Naive thymus-derived CD4-positive, alpha-beta T cell (primary cell): ENCODE results near the gene CPT1B. TPM values are rescaled to one million over a fixed set of nuclear protein-coding genes. Genes with fewer than 3 reads are reported as not detected.
"Not testable (repeated sequence)": the region's sequence is repeated elsewhere in the genome, so short reads cannot be mapped to it uniquely, and the experiment has no call there.

Experiments used
- ATAC-seq: fragments of 150-1000 bp; cut with Tn5 transposase; 2 replicates; pipeline ENCODE4 v1.10.0; 2021; ENCODE audit warnings: mild to moderate bottlenecking, moderate library complexity
- CTCF ChIA-PET: fragments of 350-600 bp; sonication (Branson Sonifier 250); formaldehyde crosslinking; loops from one replicate; lab custom pipeline; 2021; ENCODE audit warnings: antibody characterized with exemption; lab: Charles Lee
- POLR2A ChIA-PET: fragments of 350-600 bp; sonication (Branson Sonifier 250); formaldehyde crosslinking; loops from one replicate; lab custom pipeline; 2021; ENCODE audit warnings: antibody characterized with exemption, inconsistent platforms; lab: Charles Lee
- DNase-seq, 9 donors: peaks; one replicate each; pipeline versions ENCODE4 v3.0.0 to v3.0.0-alpha.2; 2020 to 2022; ENCODE audit warnings: mixed read lengths in 1 of 9
- H3K27ac ChIP-seq: one replicate; pipeline ENCODE4 v1.7.0; 2013; ENCODE audit warnings: mild to moderate bottlenecking, low read depth, low read length, moderate library complexity
- H3K27me3 ChIP-seq, 2 donors: one replicate each; pipeline ENCODE4 v1.7.0; 2013; ENCODE audit warnings: low read length in 2 of 2, mild to moderate bottlenecking in 2 of 2, moderate library complexity in 2 of 2; ENCODE audit not compliant: control insufficient read depth in 2 of 2, insufficient read depth in 2 of 2
- H3K36me3 ChIP-seq, 3 experiments: 1 replicate in 2 of 3; 2 replicates in 1 of 3; pipeline ENCODE4 v1.7.0; 2013; ENCODE audit warnings: low read length in 3 of 3, mild to moderate bottlenecking in 3 of 3, moderate library complexity in 1 of 3; ENCODE audit not compliant: insufficient read depth in 3 of 3, control insufficient read depth in 2 of 3
- H3K4me1 ChIP-seq, 2 donors: one replicate each; pipeline ENCODE4 v1.7.0; 2013; ENCODE audit warnings: low read length in 2 of 2, mild to moderate bottlenecking in 2 of 2, moderate library complexity in 1 of 2; ENCODE audit not compliant: control insufficient read depth in 2 of 2, insufficient read depth in 2 of 2
- H3K4me3 ChIP-seq: 2 replicates; pipeline ENCODE4 v1.7.0; 2013; ENCODE audit warnings: mild to moderate bottlenecking, low read length
- H3K9me3 ChIP-seq, 3 experiments: 1 replicate in 2 of 3; 2 replicates in 1 of 3; pipeline ENCODE4 v1.7.0; 2013; ENCODE audit warnings: low read length in 3 of 3; ENCODE audit not compliant: control insufficient read depth in 2 of 3
- H3K27ac Mint-ChIP-seq, 9 donors: one replicate each; pipeline ENCODE4 v1.8.0; 2020 to 2022; ENCODE audit warnings: mixed read lengths in 9 of 9, mild to moderate bottlenecking in 8 of 9, moderate library complexity in 5 of 9, inconsistent platforms in 2 of 9
- H3K27me3 Mint-ChIP-seq, 5 donors: one replicate each; pipeline ENCODE4 v1.8.0; 2021 to 2022; ENCODE audit warnings: mixed read lengths in 5 of 5, mild to moderate bottlenecking in 1 of 5
- H3K36me3 Mint-ChIP-seq, 5 donors: one replicate each; pipeline ENCODE4 v1.8.0; 2020 to 2022; ENCODE audit warnings: mixed read lengths in 5 of 5, mild to moderate bottlenecking in 3 of 5, inconsistent platforms in 1 of 5
- H3K4me1 Mint-ChIP-seq, 7 donors: one replicate each; pipeline ENCODE4 v1.8.0; 2020 to 2022; ENCODE audit warnings: mixed read lengths in 7 of 7, mild to moderate bottlenecking in 3 of 7, inconsistent platforms in 1 of 7
- H3K4me3 Mint-ChIP-seq, 10 donors: one replicate each; pipeline ENCODE4 v1.8.0; 2020 to 2022; ENCODE audit warnings: mild to moderate bottlenecking in 10 of 10, mixed read lengths in 10 of 10, moderate library complexity in 6 of 10, inconsistent platforms in 2 of 10
- H3K9me3 Mint-ChIP-seq, 11 donors: one replicate each; pipeline ENCODE4 v1.8.0; 2020 to 2022; ENCODE audit warnings: mixed read lengths in 11 of 11, mild to moderate bottlenecking in 4 of 11, inconsistent platforms in 1 of 11, moderate library complexity in 1 of 11
- intact Hi-C, 2 donors: fragments of 100-400 bp; cut with micrococcal nuclease; formaldehyde crosslinking; loops; one replicate each; pipeline ENCODE4 v1.15.1; 2023
- polyA plus RNA-seq, 2 donors: library from polyadenylated mRNA; unstranded; fragments of 300-500 nt; fragmentation: Illumina TruSeq; gene quantifications; one replicate each; pipeline ENCODE4 v1.2.3, GENCODE V29; 2021
- total RNA-seq, 6 experiments: library from RNA in 5 of 6; stranded (reverse) in 5 of 6; gene quantifications; 1 replicate in 5 of 6; 2 replicates in 1 of 6; pipeline ENCODE4 v1.2.3 and lab custom pipeline; 2021 to 2026

The CPT1B gene
- total and polyA plus RNA-seq, 7 experiments from 2014 or later: 0.32 to 108 (median 64.8) TPM

DNA sequence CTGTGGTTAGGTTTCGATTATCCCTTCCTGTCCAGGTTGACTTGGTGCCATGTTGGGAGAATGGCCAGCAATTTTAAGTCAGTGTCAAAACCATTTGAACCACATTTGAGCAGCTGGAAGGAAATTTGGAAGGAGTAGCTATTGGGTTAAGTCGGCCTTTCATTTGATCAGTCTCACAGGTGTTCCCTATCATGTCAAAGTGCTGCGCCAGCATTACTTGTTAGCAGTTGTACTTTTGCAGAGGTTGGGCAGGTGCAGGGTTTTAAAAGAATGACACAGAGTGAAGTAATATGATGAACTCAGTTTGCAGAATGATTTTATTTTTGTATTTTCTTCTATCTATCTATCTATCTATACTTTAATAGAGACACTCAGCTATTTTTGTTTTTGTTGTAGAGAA, 42.0 kb downstream of the CPT1B start:
- H3K4me1 ChIP-seq: peaks cover 14 to 24% of the 10 kb centered on the region in 2 donors
- ChIA-PET POLR2A (interaction anchor here (0.7 to 1.6 kb wide), 4 partner anchors 11 to 45 kb away, joined by 3 to 5 read pairs (median 3); partner anchors contain the start of gene SCO2), CTCF (interaction anchor here (3.7 kb wide), 1 partner anchor 10 kb away, joined by 20 read pairs; the partner anchor contains the start of gene SCO2)
- DNase-seq: no peak
- peaks cover 24 to 68% (median 39%) of the 10 kb centered on the region in 7 donors for H3K4me1 Mint-ChIP-seq
- H3K9me3 ChIP-seq: no peaks in the 10 kb centered on the region
- peak overlapping the region in 6 of 9 donors; percentile 32 to 100 (median 81) for H3K27ac Mint-ChIP-seq
- no peak overlapping the region for H3K4me3 Mint-ChIP-seq
- H3K9me3 Mint-ChIP-seq: peaks cover 0 to 2% (median 0%) of the 10 kb centered on the region in 11 donors
- H3K36me3 Mint-ChIP-seq: peaks cover 0 to 12% (median 0%) of the 10 kb centered on the region in 5 donors
- H3K27me3 ChIP-seq: no peaks in the 10 kb centered on the region
- no peak overlapping the region for H3K4me3 ChIP-seq
- H3K27ac ChIP-seq: no peak overlapping the region
- intact Hi-C loops: loop anchor here in 1 of 2 donors (10.0 kb wide), 1 partner anchor 571 kb away; the partner anchor contains the start of gene PIM3
- ATAC-seq: no peak
- H3K36me3 ChIP-seq: no peaks in the 10 kb centered on the region
- peaks cover 0 to 5% (median 0%) of the 10 kb centered on the region in 5 donors for H3K27me3 Mint-ChIP-seq

DNA sequence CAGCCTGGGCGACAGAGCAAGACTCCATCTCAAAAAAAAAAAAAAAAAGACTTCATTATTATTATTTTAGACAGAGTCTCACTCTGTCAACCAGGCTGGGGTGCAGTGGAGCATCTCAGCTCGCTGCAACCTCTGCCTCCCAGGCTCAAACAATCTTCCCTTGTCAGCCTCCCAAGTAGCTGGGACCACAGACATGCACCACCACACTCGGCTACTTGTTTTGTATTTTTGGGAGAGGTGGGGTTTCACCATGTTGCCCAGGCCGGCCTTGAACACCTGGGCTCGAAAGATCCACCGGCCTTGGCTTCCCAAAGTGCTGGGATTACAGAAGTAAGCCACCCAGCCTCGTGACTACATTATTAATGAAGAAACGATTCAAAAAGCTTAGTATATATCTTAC, 43.1 kb downstream of the CPT1B start:
- Mint-ChIP-seq H3K4me1 (peaks cover 16 to 58% (median 33%) of the 10 kb centered on the region in 7 donors), H3K9me3 (no peaks in the 10 kb centered on the region), H3K27ac (peak overlapping the region in 3 of 9 donors; percentile 9 to 100 (median 74)), H3K27me3 (peaks cover 0 to 5% (median 0%) of the 10 kb centered on the region in 5 donors), H3K36me3 (peaks cover 0 to 10% (median 0%) of the 10 kb centered on the region in 5 donors), H3K4me3 (no peak overlapping the region)
- Histone ChIP-seq H3K27me3 (no peaks in the 10 kb centered on the region), H3K27ac (no peak overlapping the region), H3K9me3 (no peaks in the 10 kb centered on the region), H3K36me3 (no peaks in the 10 kb centered on the region), H3K4me3 (no peak overlapping the region), H3K4me1 (peaks cover 19 to 20% of the 10 kb centered on the region in 2 donors)
- POLR2A ChIA-PET: interaction anchor here (0.9 to 1.9 kb wide), 2 partner anchors 9 to 86 kb away, joined by 3 to 8 read pairs; partner anchors contain the start of gene SCO2
- ATAC-seq (no peak), DNase-seq (no peak)
- intact Hi-C loops: loop anchor here in 1 of 2 donors (10.0 kb wide), 1 partner anchor 570 kb away; the partner anchor contains the start of gene PIM3
- CTCF ChIA-PET: interaction anchor here (1.4 to 3.7 kb wide), 2 partner anchors 9 to 13 kb away, joined by 3 to 20 read pairs; partner anchors contain the start of gene SCO2

DNA sequence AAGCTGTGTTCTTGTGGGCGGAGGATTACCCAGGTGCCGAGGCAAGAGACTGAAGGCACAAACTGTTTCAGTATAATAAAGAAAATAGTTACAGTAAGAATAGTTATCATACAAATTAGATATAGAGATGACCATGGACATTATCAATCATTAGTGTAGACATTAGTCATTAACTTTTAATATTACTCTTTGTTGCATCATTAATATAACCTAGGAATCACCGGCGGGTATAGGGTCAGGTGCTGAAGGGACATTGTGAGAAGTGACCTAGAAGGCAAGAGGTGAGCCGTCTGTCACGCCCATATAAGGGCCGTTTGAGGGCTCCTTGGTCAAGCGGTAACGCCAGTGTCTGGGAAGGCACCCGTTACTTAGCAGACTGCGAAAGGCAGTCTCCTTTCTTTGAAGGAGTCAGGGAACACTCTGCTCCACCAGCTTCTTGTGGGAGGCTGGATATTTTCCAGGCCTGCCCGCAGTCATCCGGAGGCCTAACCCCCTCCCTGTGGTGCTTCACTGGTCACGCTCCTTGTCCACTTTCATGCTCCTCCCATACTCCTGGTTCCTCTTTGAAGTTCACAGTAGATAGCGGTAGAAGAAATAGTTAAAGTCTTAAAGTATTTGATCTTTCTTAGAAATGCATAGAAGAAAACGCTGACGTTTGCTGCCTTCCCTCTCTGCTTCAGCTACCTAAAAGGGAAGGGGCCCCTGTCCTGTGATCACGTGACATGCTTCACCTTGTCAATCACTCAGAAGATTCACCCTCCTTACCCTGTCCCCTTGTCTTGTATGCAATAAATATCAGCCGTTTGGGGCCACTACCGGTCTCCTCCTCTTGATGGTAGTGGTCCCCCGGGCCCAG, 44.1 kb downstream of the CPT1B start:
- not testable (repeated sequence) for H3K36me3 ChIP-seq, H3K9me3 ChIP-seq, H3K27ac ChIP-seq, H3K36me3 Mint-ChIP-seq, H3K27me3 ChIP-seq, H3K9me3 Mint-ChIP-seq, ATAC-seq, DNase-seq, H3K4me3 ChIP-seq, H3K27me3 Mint-ChIP-seq
- intact Hi-C loops: loop anchor here in 1 of 2 donors (10.0 kb wide), 1 partner anchor 569 kb away; the partner anchor contains the start of gene PIM3
- CTCF ChIA-PET: interaction anchor here (1.4 to 3.7 kb wide), 2 partner anchors 8 to 14 kb away, joined by 3 to 20 read pairs; partner anchors contain the start of gene SCO2
- peaks cover 11 to 12% of the 10 kb centered on the region in 2 donors for H3K4me1 ChIP-seq
- Mint-ChIP-seq H3K27ac (peak overlapping the region in 7 of 9 donors; percentile 2 to 100 (median 85)), H3K4me1 (peaks cover 7 to 49% (median 28%) of the 10 kb centered on the region in 7 donors), H3K4me3 (peak overlapping the region in 3 of 10 donors; percentile 24 to 96 (median 25))
- POLR2A ChIA-PET: interaction anchor here (1.9 kb wide), 1 partner anchor 8 kb away, joined by 8 read pairs; the partner anchor contains the start of gene SCO2

DNA sequence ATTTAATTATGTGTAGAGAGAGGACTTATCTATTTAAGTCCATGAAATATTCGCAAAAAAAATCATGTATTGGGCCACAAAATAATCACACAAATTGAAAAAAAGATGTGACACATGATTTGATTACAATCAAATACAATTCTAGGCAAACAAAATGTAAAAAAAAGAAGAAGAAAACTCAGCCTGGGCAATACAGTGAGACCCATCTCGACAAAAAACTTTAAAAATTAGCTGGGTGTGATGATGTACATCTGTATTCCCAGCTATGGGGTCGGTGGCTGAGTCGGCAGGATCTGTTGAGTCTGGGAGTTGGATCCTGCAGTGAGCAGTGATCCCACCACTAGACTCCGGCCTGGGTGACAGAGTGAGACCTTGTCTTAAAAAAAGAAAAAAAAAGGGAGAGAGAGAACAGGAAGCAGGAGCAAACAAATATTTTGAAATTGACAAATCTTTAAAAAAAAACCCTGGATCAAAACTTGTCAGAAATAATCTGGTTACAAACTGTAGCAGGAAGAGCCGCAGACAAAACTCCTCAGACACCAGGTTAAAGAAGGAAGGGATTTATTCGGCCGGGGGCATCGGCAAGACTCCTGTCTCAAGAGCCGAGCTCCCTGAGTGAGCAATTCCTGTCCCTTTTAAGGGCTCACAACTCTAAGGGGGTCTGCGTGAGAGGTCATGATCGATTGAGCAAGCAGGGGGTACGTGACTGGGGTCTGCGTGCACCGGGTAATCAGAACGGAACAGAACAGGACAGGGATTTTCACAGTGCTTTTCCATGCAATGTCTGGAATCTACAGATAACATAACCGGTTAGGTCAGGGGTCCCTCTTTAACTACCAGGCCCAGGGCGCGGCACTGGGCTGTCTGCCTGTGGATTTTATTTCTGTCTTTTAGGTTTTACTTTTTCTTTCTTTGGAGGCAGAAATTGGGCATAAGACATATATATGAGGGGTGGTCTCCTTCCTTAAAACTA, 45.1 kb downstream of the CPT1B start:
- Histone ChIP-seq H3K4me3 (no peak overlapping the region), H3K4me1 (peaks cover 4 to 7% of the 10 kb centered on the region in 2 donors), H3K9me3 (no peaks in the 10 kb centered on the region), H3K36me3 (no peaks in the 10 kb centered on the region), H3K27ac (no peak overlapping the region), H3K27me3 (no peaks in the 10 kb centered on the region)
- peaks cover 5 to 54% (median 22%) of the 10 kb centered on the region in 7 donors for H3K4me1 Mint-ChIP-seq
- H3K27me3 Mint-ChIP-seq: peaks cover 0 to 5% (median 0%) of the 10 kb centered on the region in 5 donors
- peak overlapping the region in 6 of 9 donors; percentile 51 to 100 (median 86) for H3K27ac Mint-ChIP-seq
- intact Hi-C loops: loop anchor here in 1 of 2 donors (10.0 kb wide), 1 partner anchor 568 kb away; the partner anchor contains the start of gene PIM3
- POLR2A ChIA-PET: interaction anchor here (2.0 to 2.4 kb wide), 2 partner anchors 30 to 88 kb away, joined by 9 to 10 read pairs; partner anchors contain the start of gene SYCE3
- ATAC-seq (no peak), DNase-seq (no peak)
- H3K4me3 Mint-ChIP-seq: peak overlapping the region; percentile 23 to 96 (median 68)
- CTCF ChIA-PET: interaction anchor here (1.2 kb wide), 1 partner anchor 30 kb away, joined by 4 read pairs; the partner anchor contains the start of gene SYCE3
- H3K36me3 Mint-ChIP-seq: peaks cover 0 to 15% (median 0%) of the 10 kb centered on the region in 5 donors
- no peaks in the 10 kb centered on the region for H3K9me3 Mint-ChIP-seq

DNA sequence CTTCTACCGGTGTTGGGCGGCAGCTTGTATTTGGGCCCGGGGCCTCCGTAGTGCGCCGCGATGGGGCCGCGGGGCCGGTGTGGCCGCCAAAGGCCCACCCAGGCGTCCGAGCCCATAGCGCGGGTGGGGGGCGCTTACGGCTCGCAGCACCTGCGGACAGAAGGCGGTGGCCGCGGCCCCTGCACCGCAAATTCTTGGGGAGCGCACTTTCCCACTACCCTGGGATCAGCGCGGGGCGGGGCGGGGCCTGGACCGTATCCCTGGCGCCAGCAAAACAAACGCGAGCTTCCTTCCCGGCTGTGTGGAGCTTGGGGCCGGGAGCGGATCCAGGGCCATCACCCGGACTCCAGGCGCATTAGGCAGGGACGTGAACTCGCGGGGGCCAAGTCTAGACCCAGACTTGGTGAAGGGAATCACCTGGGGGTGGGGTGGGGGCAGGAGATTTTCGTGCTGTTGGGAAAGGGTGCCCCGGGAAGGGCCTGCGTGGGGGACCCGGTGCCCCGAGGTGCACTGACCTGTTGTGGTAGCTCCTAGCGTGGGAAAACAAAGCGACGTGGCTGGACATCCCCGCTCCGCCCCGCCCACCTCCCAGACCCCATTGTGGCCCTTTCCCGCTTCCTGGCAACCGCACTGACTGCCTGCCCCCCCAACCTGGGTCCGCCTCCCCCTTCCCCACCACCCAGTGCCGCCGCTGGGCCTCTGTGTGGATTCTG, 46.1 kb downstream of the CPT1B start:
- Mint-ChIP-seq H3K36me3 (peaks cover 0 to 18% (median 0%) of the 10 kb centered on the region in 5 donors), H3K4me1 (peaks cover 0 to 54% (median 25%) of the 10 kb centered on the region in 7 donors), H3K9me3 (no peaks in the 10 kb centered on the region), H3K27ac (peak overlapping the region in 6 of 9 donors; percentile 28 to 100 (median 86)), H3K27me3 (peaks cover 0 to 5% (median 0%) of the 10 kb centered on the region in 5 donors), H3K4me3 (peak overlapping the region; percentile 39 to 96 (median 85))
- Histone ChIP-seq H3K36me3 (no peaks in the 10 kb centered on the region), H3K9me3 (no peaks in the 10 kb centered on the region), H3K4me1 (peaks cover 0 to 7% of the 10 kb centered on the region in 2 donors), H3K27me3 (no peaks in the 10 kb centered on the region), H3K27ac (peak overlapping the region; percentile 84), H3K4me3 (peak overlapping the region; percentile 86)
- ChIA-PET CTCF (interaction anchor here (1.2 kb wide), 1 partner anchor 31 kb away, joined by 4 read pairs; the partner anchor contains the start of gene SYCE3), POLR2A (interaction anchor here (1.0 to 2.4 kb wide), 5 partner anchors 8 to 89 kb away, joined by 7 to 16 read pairs (median 9); partner anchors contain the start of genes CHKB and SYCE3)
- intact Hi-C loops: loop anchor here (1.0 to 10.0 kb wide), 6 partner anchors 7 to 567 kb away; partner anchors contain the start of genes SYCE3 (in 2 of the 2), KLHDC7B (in 1 of the 2) and PIM3 (in 1 of the 2)
- DNase-seq (peak in 1 of 9 donors; percentile 54), ATAC-seq (no peak)
